NK-92 (cell line): ENCODE data around the gene NEFH.
"Not testable (repeated sequence)": the region's sequence is repeated elsewhere in the genome, so short reads cannot be mapped to it uniquely, and the experiment has no call there.

Source experiments
- DNase-seq: peaks from one replicate; lab custom pipeline; 2025; ENCODE audit not compliant: unreplicated experiment; lab: John Stamatoyannopoulos, UW

The NEFH gene

GRCh38 chr22:29479417-29480261 is at the start of gene NEFH:
TSS of gene NEFH (plus strand) at chr22:29480218. CDS start at chr22:29480263, 45 bp downstream.
- DNase-seq, result no peak

- no peak for DNase-seq
Measured at GRCh38 chr22:29431986-29432385, 48.0 kb upstream of the NEFH start.

GRCh38 chr22:29433856-29434255 is 46.2 kb upstream of the NEFH start:
- DNase-seq, result no peak

GRCh38 chr22:29434288-29434687 is 45.7 kb upstream of the NEFH start:
- no peak for DNase-seq

- DNase-seq, result no peak
Measured at GRCh38 chr22:29435236-29436136, 44.5 kb upstream of the NEFH start.

GRCh38 chr22:29438283-29438682 is 41.7 kb upstream of the NEFH start, which contains the start of gene RFPL1:
TSS of gene RFPL1 (plus strand) at chr22:29438583.
- not testable (repeated sequence) for DNase-seq

GRCh38 chr22:29442976-29443375 is 37.0 kb upstream of the NEFH start:
- DNase-seq, result no peak

- no peak for DNase-seq
Measured at GRCh38 chr22:29443452-29443851, 36.6 kb upstream of the NEFH start.

GRCh38 chr22:29443861-29444792 is 35.9 kb upstream of the NEFH start:
- no peak for DNase-seq

- no peak for DNase-seq
Measured at GRCh38 chr22:29445508-29445907, 34.5 kb upstream of the NEFH start.

GRCh38 chr22:29447906-29448305 is 32.1 kb upstream of the NEFH start:
- no peak for DNase-seq

GRCh38 chr22:29449296-29449875 is 30.6 kb upstream of the NEFH start:
- DNase-seq, result no peak

GRCh38 chr22:29450222-29450621 is 29.8 kb upstream of the NEFH start:
- no peak for DNase-seq

- no peak for DNase-seq
Measured at GRCh38 chr22:29451863-29452262, 28.2 kb upstream of the NEFH start.

GRCh38 chr22:29454276-29454675 is 25.7 kb upstream of the NEFH start:
- DNase-seq, result no peak

GRCh38 chr22:29456211-29456671 is 23.8 kb upstream of the NEFH start:
- DNase-seq, result no peak

- DNase-seq, result no peak
Measured at GRCh38 chr22:29457730-29458129, 22.3 kb upstream of the NEFH start.

- DNase-seq, result no peak
Measured at GRCh38 chr22:29458551-29458950, 21.5 kb upstream of the NEFH start.

GRCh38 chr22:29459773-29460172 is 20.2 kb upstream of the NEFH start:
- DNase-seq, result no peak

- DNase-seq, result no peak
Measured at GRCh38 chr22:29461263-29461662, 18.8 kb upstream of the NEFH start.
